Measurements from ENCODE around the gene CFAP43. TPM values are rescaled to one million over a fixed set of nuclear protein-coding genes. Genes with fewer than 3 reads are reported as not detected.

Gene CFAP43
- total and polyA plus RNA-seq, 9 of the 15 experiments (the other 6 are each of a cell fraction or from before 2014, with no cell fraction given): 0.07 to 0.86 (median 0.11) TPM; not detected in 1

DNA sequence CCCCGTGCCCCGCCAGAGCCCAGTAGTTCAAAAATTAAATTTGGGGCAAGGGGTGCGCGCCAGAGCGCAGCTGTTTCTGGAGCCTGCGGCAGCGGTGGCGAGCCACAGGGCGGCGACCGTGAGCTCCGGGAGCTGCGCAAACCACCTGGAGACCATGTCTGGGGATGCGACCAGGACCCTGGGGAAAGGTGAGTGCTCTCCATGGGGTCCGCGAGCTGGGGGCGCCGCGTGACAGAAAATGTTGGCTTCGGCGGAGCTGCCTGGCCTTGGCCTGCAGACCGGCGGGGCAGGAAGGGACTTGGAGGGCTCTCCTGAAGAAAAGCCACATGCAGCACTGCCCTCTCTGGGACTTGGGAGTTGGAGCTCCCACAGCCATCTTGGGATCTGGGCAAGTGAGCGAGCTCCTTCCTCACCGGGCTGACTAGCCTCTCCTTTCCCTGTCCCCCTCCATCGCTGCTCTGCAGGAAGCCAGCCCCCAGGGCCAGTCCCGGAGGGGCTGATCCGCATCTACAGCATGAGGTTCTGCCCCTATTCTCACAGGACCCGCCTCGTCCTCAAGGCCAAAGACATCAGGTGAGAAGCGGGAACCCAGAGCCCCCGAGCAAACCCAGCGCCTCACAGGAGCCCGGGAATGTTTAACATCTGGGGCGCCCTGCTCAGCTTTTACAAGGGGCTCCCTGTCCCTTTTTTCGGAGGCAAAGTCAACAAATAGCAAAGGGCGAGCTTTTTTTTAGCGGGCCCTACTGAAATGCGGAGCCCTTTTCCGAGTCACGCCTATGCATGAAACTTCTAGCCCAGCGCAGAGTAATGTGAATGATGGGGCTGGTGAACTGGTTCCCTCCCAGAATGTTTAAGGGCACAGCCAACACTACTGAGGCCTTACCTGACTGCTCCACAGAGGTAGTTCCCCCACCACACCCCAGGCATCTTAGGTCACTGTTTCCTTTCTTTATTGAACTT lies 42.9 kb upstream of the CFAP43 start (continued):
- TF ChIP-seq, protein P1, sequence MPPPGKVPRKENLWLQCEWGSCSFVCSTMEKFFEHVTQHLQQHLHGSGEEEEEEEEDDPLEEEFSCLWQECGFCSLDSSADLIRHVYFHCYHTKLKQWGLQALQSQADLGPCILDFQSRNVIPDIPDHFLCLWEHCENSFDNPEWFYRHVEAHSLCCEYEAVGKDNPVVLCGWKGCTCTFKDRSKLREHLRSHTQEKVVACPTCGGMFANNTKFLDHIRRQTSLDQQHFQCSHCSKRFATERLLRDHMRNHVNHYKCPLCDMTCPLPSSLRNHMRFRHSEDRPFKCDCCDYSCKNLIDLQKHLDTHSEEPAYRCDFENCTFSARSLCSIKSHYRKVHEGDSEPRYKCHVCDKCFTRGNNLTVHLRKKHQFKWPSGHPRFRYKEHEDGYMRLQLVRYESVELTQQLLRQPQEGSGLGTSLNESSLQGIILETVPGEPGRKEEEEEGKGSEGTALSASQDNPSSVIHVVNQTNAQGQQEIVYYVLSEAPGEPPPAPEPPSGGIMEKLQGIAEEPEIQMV (tag; conservative IDR thresholded peaks at IDR 0.05; ENCODE audit: low read depth): peak; percentile 92
- TF ChIP-seq ZNF584 (CRISPR knock-in tag; IDR thresholded peaks at IDR 0.05; ENCODE audit: low read depth) (no peak), NCOA6 (IDR thresholded peaks at IDR 0.05) (no peak), MYC (IDR thresholded peaks at IDR 0.05; ENCODE audit: low read depth, low read length) (no peak), MYC (CRISPR knock-in tag; IDR thresholded peaks at IDR 0.05; ENCODE audit: borderline replicate concordance, low read depth) (no peak), FOS (IDR thresholded peaks at IDR 0.05; ENCODE audit: extremely low read depth, insufficient read length) (no peak), ZNF274 (IDR thresholded peaks at IDR 0.05; ENCODE audit: borderline replicate concordance, low read depth, low read length) (no peak), BHLHE40 (IDR thresholded peaks at IDR 0.05; ENCODE audit: low read length) (no peak), CBX2 (IDR thresholded peaks at IDR 0.05; ENCODE audit: insufficient read depth, low read length, poor library complexity, severe bottlenecking) (no peak), POU5F1 (IDR thresholded peaks at IDR 0.05; ENCODE audit: borderline replicate concordance, low read depth, low read length, partially characterized antibody) (no peak), SMC3 (conservative IDR thresholded peaks at IDR 0.05; ENCODE audit: insufficient read depth, low read depth, low read length) (peak; percentile 45; the same call in 1 of the 2 replicates), MTA1 (IDR thresholded peaks at IDR 0.05; ENCODE audit: borderline replicate concordance) (no peak), ZFP30 (CRISPR knock-in tag; IDR thresholded peaks at IDR 0.05; ENCODE audit: borderline replicate concordance) (no peak), SMAD4 (CRISPR knock-in tag; conservative IDR thresholded peaks at IDR 0.05) (no peak), SRSF1 (IDR thresholded peaks at IDR 0.05; ENCODE audit: low read depth, low read length) (no peak)
- TF ChIP-seq, protein P2, sequence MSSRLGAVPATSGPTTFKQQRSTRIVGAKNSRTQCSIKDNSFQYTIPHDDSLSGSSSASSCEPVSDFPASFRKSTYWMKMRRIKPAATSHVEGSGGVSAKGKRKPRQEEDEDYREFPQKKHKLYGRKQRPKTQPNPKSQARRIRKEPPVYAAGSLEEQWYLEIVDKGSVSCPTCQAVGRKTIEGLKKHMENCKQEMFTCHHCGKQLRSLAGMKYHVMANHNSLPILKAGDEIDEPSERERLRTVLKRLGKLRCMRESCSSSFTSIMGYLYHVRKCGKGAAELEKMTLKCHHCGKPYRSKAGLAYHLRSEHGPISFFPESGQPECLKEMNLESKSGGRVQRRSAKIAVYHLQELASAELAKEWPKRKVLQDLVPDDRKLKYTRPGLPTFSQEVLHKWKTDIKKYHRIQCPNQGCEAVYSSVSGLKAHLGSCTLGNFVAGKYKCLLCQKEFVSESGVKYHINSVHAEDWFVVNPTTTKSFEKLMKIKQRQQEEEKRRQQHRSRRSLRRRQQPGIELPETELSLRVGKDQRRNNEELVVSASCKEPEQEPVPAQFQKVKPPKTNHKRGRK (tag; IDR thresholded peaks at IDR 0.05): no peak
- TF ChIP-seq, protein P3, sequence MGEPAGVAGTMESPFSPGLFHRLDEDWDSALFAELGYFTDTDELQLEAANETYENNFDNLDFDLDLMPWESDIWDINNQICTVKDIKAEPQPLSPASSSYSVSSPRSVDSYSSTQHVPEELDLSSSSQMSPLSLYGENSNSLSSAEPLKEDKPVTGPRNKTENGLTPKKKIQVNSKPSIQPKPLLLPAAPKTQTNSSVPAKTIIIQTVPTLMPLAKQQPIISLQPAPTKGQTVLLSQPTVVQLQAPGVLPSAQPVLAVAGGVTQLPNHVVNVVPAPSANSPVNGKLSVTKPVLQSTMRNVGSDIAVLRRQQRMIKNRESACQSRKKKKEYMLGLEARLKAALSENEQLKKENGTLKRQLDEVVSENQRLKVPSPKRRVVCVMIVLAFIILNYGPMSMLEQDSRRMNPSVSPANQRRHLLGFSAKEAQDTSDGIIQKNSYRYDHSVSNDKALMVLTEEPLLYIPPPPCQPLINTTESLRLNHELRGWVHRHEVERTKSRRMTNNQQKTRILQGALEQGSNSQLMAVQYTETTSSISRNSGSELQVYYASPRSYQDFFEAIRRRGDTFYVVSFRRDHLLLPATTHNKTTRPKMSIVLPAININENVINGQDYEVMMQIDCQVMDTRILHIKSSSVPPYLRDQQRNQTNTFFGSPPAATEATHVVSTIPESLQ (CRISPR knock-in tag; IDR thresholded peaks at IDR 0.05): no peak
